ENCODE measurements around the gene CHMP2A. TPM values are rescaled to one million over a fixed set of nuclear protein-coding genes. Genes with fewer than 3 reads are reported as not detected.

CHMP2A gene
- total RNA-seq (2021; ENCODE audit: unreplicated experiment) (191 TPM), Bru-seq, nascent RNA (percentile 88 among the genes with signal in this experiment), BruChase-seq, experiment 1, labeled RNA remaining after a 2-hour chase (percentile 90 among the genes with signal in this experiment), BruChase-seq, experiment 2, labeled RNA remaining after a 6-hour chase (percentile 93 among the genes with signal in this experiment)
- 381 TPM for polyA plus RNA-seq (2012; ENCODE audit: insufficient read length)
- long read RNA-seq, transcript CHMP2A-201 (6 exons, 913 nt), result major isoform, 66 of 237 reads
- long read RNA-seq, transcript CHMP2A-208 (6 exons, 885 nt), result minor isoform, 33 of 237 reads
- long read RNA-seq, transcript CHMP2A-206 (5 exons, 1,178 nt), result minor isoform, 17 of 237 reads
- long read RNA-seq, partial matches to known transcripts, result 111 of 237 reads
- long read RNA-seq, other reads (novel, unspliced or antisense), result 9 of 237 reads

- CTCF ChIA-PET, result interaction anchor here (0.5 to 2.1 kb wide), 3 partner anchors 21 to 45 kb away, joined by 4 to 7 read pairs (median 4); partner anchors contain the start of gene ZBTB45
- no peaks in the 10 kb centered on the region for H3K27me3 ChIP-seq (ENCODE audit: control insufficient read depth, insufficient read depth, low read length)
- H3K27ac ChIP-seq (ENCODE audit: low read length), result peak within 1 kb of the TSS; percentile 98
- TSS peak; percentile 10 for BruUV-seq (replicated peaks)
- in situ Hi-C loops (cut with HindIII; ENCODE audit: low pct_unique_long_range_greater_than_20kb, low sequenced_read_pairs) (no loop called here), intact Hi-C loops (cut with micrococcal nuclease; ENCODE audit: unreplicated experiment) (loop anchor here (1.0 kb wide), 1 partner anchor 35 kb away; the partner anchor contains the start of gene ZBTB45)
- H3K4me1 ChIP-seq (ENCODE audit: control insufficient read depth, insufficient read depth, low read length), result peaks cover 31% of the 10 kb centered on the region
- no peak for TF ChIP-seq CTCF (IDR thresholded peaks at IDR 0.05)
- TF ChIP-seq SIN3A (IDR thresholded peaks at IDR 0.05; ENCODE audit: borderline replicate concordance, insufficient read depth, low read depth, low read length), result peak; percentile 97; the same call in 1 of the 2 replicates
- TF ChIP-seq POLR2AphosphoS5 (IDR thresholded peaks at IDR 0.05; ENCODE audit: low read depth, low read length), result peak; percentile 100
- peak; percentile 43; the same call in 1 of the 2 replicates for TF ChIP-seq TCF7L2 (IDR thresholded peaks at IDR 0.05; ENCODE audit: low read depth, low read length)
- no peak for TF ChIP-seq REST (IDR thresholded peaks at IDR 0.05; ENCODE audit: insufficient read depth in 1 of 2, low read depth in 2 of 2, low read length in 1 of 2)
- H3K9me3 ChIP-seq (ENCODE audit: control insufficient read depth, insufficient read depth, low read depth, low read length), result no peaks in the 10 kb centered on the region
- H3K36me3 ChIP-seq (ENCODE audit: control insufficient read depth, insufficient read depth, low read length), result peaks cover 11% of the 10 kb centered on the region; the same call in 1 of the 2 replicates
- ATAC-seq (peak; percentile 64), DNase-seq (ENCODE audit: low read depth, low spot score) (peak; percentile 81)
- H3K4me3 ChIP-seq (ENCODE audit: low read depth in 2 of 2, low read length in 2 of 2), result peak within 1 kb of the TSS; percentile 61 to 94
- POLR2A ChIA-PET, result interaction anchor here (0.7 to 1.5 kb wide), 3 partner anchors 11 to 34 kb away, joined by 3 to 8 read pairs (median 5); partner anchors contain the start of gene TRIM28
These were observed at the start of gene CHMP2A for GRCh38 chr19:58554494-58555368. CHMP2A (minus strand) TSS chr19:58555105; CDS start chr19:58554212, 893 bp downstream.

- intact Hi-C loops (cut with micrococcal nuclease; ENCODE audit: unreplicated experiment) (no loop called here), in situ Hi-C loops (cut with HindIII; ENCODE audit: low pct_unique_long_range_greater_than_20kb, low sequenced_read_pairs) (no loop called here)
- Histone ChIP-seq H3K9me3 (ENCODE audit: control insufficient read depth, insufficient read depth, low read depth, low read length) (no peaks in the 10 kb centered on the region), H3K4me3 (ENCODE audit: low read depth in 2 of 2, low read length in 2 of 2) (no peak overlapping the region), H3K36me3 (ENCODE audit: control insufficient read depth, insufficient read depth, low read length) (no peaks in the 10 kb centered on the region), H3K27me3 (ENCODE audit: control insufficient read depth, insufficient read depth, low read length) (no peaks in the 10 kb centered on the region), H3K27ac (ENCODE audit: low read length) (no peak overlapping the region), H3K4me1 (ENCODE audit: control insufficient read depth, insufficient read depth, low read length) (peaks cover under 1% of the 10 kb centered on the region; the same call in 1 of the 2 replicates)
- no TSS peak for BruUV-seq (replicated peaks)
- DNase-seq (ENCODE audit: low read depth, low spot score) (no peak), ATAC-seq (peak; percentile 30; the same call in 1 of the 2 replicates)
- POLR2A ChIA-PET, result no interaction called here
- TF ChIP-seq REST (IDR thresholded peaks at IDR 0.05; ENCODE audit: insufficient read depth in 1 of 2, low read depth in 2 of 2, low read length in 1 of 2) (no peak), CTCF (IDR thresholded peaks at IDR 0.05) (no peak), TCF7L2 (IDR thresholded peaks at IDR 0.05; ENCODE audit: low read depth, low read length) (no peak), SIN3A (IDR thresholded peaks at IDR 0.05; ENCODE audit: borderline replicate concordance, insufficient read depth, low read depth, low read length) (no peak), POLR2AphosphoS5 (IDR thresholded peaks at IDR 0.05; ENCODE audit: low read depth, low read length) (no peak)
- CTCF ChIA-PET, result interaction anchor here (0.5 kb wide), 1 partner anchor 354 kb away, joined by 9 read pairs; no protein-coding TSS in a partner anchor
These were observed 31.3 kb upstream of the CHMP2A start for GRCh38 chr19:58586133-58586765.
